H1 (cell line): ENCODE results near the gene CD59. TPM values are rescaled to one million over a fixed set of nuclear protein-coding genes. Genes with fewer than 3 reads are reported as not detected.

Experiments used
- HDAC2 ChIP-seq, 2 experiments: fragments of 300-600 bp in 1 of 2; sonication (generic) in 1 of 2; IDR thresholded peaks; 2 replicates each; pipeline ENCODE4 v1.6.1; 2011 to 2012; ENCODE audit warnings: low read depth in 2 of 2, low read length in 2 of 2, mild to moderate bottlenecking in 2 of 2, moderate library complexity in 2 of 2, borderline replicate concordance in 1 of 2, inconsistent platforms in 1 of 2
- polyA plus RNA-seq, 7 experiments: library from polyadenylated mRNA; depleted of rRNA in 3 of 7; stranded (reverse) in 5 of 7; unstranded in 2 of 7; fragments of >200 nt in 5 of 7; fragments of 200-250 nt in 2 of 7; gene quantifications; 1 replicate in 5 of 7; 2 replicates in 1 of 7; 4 replicates in 1 of 7; pipeline versions ENCODE4 v1.2.1 to v1.2.3, GENCODE V29; 2011 to 2013; ENCODE audit warnings: missing spikeins in 2 of 7, mixed read lengths in 2 of 7
- total RNA-seq: library from RNA; stranded (reverse); fragmentation: NEBNext Ultra II Directional; extraction: Animal tissue kit (Norgen Biotek cat#: 25700); gene quantifications from 2 replicates; pipeline ENCODE4 v1.2.1, GENCODE V29; 2021
- TF ChIP-seq, protein P1 (sequence below): IDR thresholded peaks from 2 replicates; pipeline ENCODE4 v1.6.1; 2012; ENCODE audit warnings: low read length, inconsistent platforms

Gene CD59
- total and polyA plus RNA-seq, 2 of the 8 experiments (the other 6 are each of a cell fraction or from before 2014, with no cell fraction given), result 63.1 to 90.3 TPM

DNA sequence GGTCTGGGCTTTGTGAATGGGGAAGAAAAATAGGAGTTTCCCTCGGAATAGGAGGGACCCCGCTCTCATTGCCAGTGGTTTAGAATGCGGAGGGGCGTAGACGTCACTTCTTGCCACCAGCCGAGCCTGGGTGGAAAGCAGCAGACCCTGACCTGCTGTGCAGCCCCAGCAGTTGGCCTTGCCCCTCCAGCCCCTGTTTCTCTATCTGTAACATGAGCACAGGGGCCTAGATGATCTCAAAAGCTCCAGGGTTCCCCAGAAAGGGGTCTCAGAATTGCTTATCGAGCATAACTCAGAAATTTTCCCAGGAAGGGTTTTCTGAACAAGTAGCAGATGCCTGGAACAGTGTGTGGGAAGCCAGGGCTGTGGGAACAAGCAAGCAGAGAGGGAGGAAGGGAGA lies 79.5 kb downstream of the CD59 start (continued):
- TF ChIP-seq, protein P1, sequence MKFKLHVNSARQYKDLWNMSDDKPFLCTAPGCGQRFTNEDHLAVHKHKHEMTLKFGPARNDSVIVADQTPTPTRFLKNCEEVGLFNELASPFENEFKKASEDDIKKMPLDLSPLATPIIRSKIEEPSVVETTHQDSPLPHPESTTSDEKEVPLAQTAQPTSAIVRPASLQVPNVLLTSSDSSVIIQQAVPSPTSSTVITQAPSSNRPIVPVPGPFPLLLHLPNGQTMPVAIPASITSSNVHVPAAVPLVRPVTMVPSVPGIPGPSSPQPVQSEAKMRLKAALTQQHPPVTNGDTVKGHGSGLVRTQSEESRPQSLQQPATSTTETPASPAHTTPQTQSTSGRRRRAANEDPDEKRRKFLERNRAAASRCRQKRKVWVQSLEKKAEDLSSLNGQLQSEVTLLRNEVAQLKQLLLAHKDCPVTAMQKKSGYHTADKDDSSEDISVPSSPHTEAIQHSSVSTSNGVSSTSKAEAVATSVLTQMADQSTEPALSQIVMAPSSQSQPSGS, result no peak
- TF ChIP-seq HDAC2 (IDR thresholded peaks at IDR 0.05; ENCODE audit: borderline replicate concordance in 1 of 2, low read depth in 2 of 2, low read length in 2 of 2), result no peak
